KOPT-K1 (cell line): ENCODE measurements around the gene WWTR1.

Experiments used
- H3K27ac ChIP-seq: fragments of 200-600 bp; sonication (generic); 2 replicates; pipeline ENCODE4 v1.5.1; 2016; ENCODE audit warnings: antibody characterized with exemption, mild to moderate bottlenecking, low read depth, low read length; ENCODE audit not compliant: poor library complexity, severe bottlenecking
- H3K36me3 ChIP-seq: fragments of 200-600 bp; sonication (generic); 2 replicates; pipeline ENCODE4 v1.5.1; 2017; ENCODE audit warnings: antibody characterized with exemption, mild to moderate bottlenecking, low read length, moderate library complexity; ENCODE audit not compliant: insufficient read depth
- H3K9me3 ChIP-seq: fragments of 200-600 bp; sonication (generic); 2 replicates; pipeline ENCODE4 v1.5.1; 2017; ENCODE audit warnings: antibody characterized with exemption, low read length, mild to moderate bottlenecking; ENCODE audit not compliant: insufficient read depth, poor library complexity, severe bottlenecking

The WWTR1 gene

GRCh38 chr3:149657926-149658743 is at the start of gene WWTR1:
Gene WWTR1 (minus strand): TSS chr3:149658025. CDS start chr3:149657306, 719 bp downstream.
- H3K27ac ChIP-seq = no peak within 1 kb of the TSS
- H3K36me3 ChIP-seq = no peaks in the 10 kb centered on the region
- H3K9me3 ChIP-seq = peaks cover 10% of the 10 kb centered on the region

- no peaks in the 10 kb centered on the region for H3K36me3 ChIP-seq
- H3K27ac ChIP-seq = no peak overlapping the region
- no peaks in the 10 kb centered on the region for H3K9me3 ChIP-seq
Measured at GRCh38 chr3:149706905-149707304, 49.1 kb upstream of the WWTR1 start.

- H3K27ac ChIP-seq = no peak overlapping the region
- no peaks in the 10 kb centered on the region for H3K9me3 ChIP-seq
- no peaks in the 10 kb centered on the region for H3K36me3 ChIP-seq
Measured at GRCh38 chr3:149705416-149705815, 47.6 kb upstream of the WWTR1 start.

- Histone ChIP-seq H3K36me3 (no peaks in the 10 kb centered on the region), H3K9me3 (peaks cover 8% of the 10 kb centered on the region), H3K27ac (no peak overlapping the region)
Measured at GRCh38 chr3:149703466-149703865, 45.6 kb upstream of the WWTR1 start.

GRCh38 chr3:149702691-149703441 is 45.0 kb upstream of the WWTR1 start:
- Histone ChIP-seq H3K36me3 (no peaks in the 10 kb centered on the region), H3K9me3 (peaks cover 14% of the 10 kb centered on the region), H3K27ac (no peak overlapping the region)

GRCh38 chr3:149701977-149702350 is 44.1 kb upstream of the WWTR1 start:
- H3K9me3 ChIP-seq = peaks cover 15% of the 10 kb centered on the region
- no peak overlapping the region for H3K27ac ChIP-seq
- no peaks in the 10 kb centered on the region for H3K36me3 ChIP-seq

GRCh38 chr3:149701206-149701976 is 43.6 kb upstream of the WWTR1 start:
- Histone ChIP-seq H3K36me3 (no peaks in the 10 kb centered on the region), H3K27ac (no peak overlapping the region), H3K9me3 (peaks cover 15% of the 10 kb centered on the region)

- H3K27ac ChIP-seq = no peak overlapping the region
Measured at GRCh38 chr3:149688122-149688757, 30.4 kb upstream of the WWTR1 start.

GRCh38 chr3:149686996-149687395 is 29.2 kb upstream of the WWTR1 start:
- no peaks in the 10 kb centered on the region for H3K9me3 ChIP-seq
- no peak overlapping the region for H3K27ac ChIP-seq
- H3K36me3 ChIP-seq = no peaks in the 10 kb centered on the region

More at GRCh38 chr3:149688122-149688757, 30.4 kb upstream of the WWTR1 start:
- no peaks in the 10 kb centered on the region for H3K9me3 ChIP-seq
- no peaks in the 10 kb centered on the region for H3K36me3 ChIP-seq

GRCh38 chr3:149678351-149678950 is 20.6 kb upstream of the WWTR1 start:
- H3K9me3 ChIP-seq = no peaks in the 10 kb centered on the region
- no peaks in the 10 kb centered on the region for H3K36me3 ChIP-seq
- no peak overlapping the region for H3K27ac ChIP-seq

- Histone ChIP-seq H3K9me3 (no peaks in the 10 kb centered on the region), H3K36me3 (no peaks in the 10 kb centered on the region), H3K27ac (no peak overlapping the region)
Measured at GRCh38 chr3:149673393-149673792, 15.6 kb upstream of the WWTR1 start.

- Histone ChIP-seq H3K36me3 (no peaks in the 10 kb centered on the region), H3K9me3 (no peaks in the 10 kb centered on the region), H3K27ac (no peak overlapping the region)
Measured at GRCh38 chr3:149670742-149671492, 13.1 kb upstream of the WWTR1 start.

GRCh38 chr3:149667576-149667975 is 9.8 kb upstream of the WWTR1 start:
- Histone ChIP-seq H3K36me3 (no peaks in the 10 kb centered on the region), H3K9me3 (no peaks in the 10 kb centered on the region), H3K27ac (no peak overlapping the region)

GRCh38 chr3:149663966-149664365 is 6.1 kb upstream of the WWTR1 start:
- Histone ChIP-seq H3K36me3 (no peaks in the 10 kb centered on the region), H3K27ac (no peak overlapping the region), H3K9me3 (peaks cover under 1% of the 10 kb centered on the region)
